ENCODE measurements around the gene RGL3.
"Not testable (repeated sequence)": the region's sequence is repeated elsewhere in the genome, so short reads cannot be mapped to it uniquely, and the experiment has no call there.

RGL3 gene

DNA sequence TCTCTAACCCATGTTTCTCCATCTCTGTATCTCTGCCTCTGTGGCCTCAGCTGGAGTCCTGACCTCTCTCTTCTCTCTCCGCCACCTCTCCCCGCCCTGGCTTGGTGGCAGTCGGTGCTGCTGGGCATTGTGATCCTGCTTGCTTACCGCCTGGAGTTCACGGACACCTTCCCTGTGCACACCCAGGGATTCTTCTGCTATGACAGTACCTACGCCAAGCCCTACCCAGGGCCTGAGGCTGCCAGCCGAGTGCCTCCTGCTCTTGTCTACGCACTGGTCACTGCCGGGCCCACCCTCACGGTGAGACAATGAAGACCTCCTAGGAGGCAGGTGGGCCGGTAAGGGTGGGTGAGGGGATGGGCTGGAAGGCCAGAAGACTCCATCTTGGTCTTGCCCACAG is 59.7 kb downstream of the RGL3 start:
- DNase-seq = no peak

DNA sequence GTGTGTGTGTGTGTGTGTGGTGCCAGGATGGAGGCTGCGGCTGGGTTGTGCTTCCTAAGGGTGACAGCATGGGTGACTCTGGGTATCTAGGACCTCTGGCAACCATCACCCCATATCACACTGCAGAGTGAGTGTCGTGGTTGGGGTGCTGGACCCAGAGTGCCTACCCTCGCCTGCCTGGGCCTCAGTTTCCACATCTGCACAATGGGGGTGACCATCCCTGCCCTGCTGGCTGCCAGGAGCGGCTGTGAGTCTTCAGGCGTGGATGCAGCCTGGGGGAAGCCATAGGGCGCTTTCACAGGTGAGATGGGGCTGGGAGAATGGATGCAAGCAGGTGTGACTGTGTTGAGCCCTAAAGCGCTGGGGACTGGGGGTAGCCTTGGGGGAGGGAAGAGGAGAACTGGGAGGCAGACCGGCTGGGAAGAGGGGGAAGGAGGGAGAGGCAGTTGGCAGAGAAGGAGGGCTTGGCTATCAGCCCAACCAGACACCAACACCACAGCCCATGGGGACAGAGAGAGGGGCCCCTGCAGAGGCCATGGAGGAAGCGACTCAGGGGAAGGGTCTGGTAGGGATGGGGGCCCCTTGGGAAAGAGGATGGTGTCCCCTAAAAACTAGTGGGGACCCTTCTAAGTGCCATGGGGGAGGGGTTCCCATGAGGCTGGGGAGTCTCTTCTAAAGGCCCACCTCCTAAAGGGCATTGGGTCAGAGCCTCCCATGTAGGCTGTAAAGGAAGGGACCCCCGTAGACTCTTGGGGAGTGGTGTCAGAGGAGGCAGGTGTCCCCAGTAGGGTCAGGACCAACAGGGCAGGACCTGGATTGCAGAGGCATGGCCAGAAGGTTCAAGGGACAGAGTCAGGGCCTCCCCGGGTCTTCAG is 62.2 kb downstream of the RGL3 start:
- DNase-seq = no peak

DNA sequence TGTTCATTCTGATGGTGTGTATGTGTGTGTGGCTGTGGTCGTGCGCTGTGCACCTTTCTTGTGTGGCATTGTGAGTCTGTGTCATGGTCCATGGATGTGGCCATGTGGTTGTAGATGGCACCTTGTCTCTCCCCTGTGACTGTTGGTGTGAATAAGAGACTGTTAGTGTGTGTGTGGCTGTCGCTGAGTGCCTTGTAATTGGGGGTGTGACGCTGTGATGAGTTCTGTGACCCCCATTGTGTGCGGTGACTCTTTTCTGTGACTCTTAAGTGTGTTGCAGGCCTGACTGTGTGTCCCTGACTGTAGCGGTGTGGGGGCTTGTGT is 63.1 kb downstream of the RGL3 start:
- no peak for DNase-seq

DNA sequence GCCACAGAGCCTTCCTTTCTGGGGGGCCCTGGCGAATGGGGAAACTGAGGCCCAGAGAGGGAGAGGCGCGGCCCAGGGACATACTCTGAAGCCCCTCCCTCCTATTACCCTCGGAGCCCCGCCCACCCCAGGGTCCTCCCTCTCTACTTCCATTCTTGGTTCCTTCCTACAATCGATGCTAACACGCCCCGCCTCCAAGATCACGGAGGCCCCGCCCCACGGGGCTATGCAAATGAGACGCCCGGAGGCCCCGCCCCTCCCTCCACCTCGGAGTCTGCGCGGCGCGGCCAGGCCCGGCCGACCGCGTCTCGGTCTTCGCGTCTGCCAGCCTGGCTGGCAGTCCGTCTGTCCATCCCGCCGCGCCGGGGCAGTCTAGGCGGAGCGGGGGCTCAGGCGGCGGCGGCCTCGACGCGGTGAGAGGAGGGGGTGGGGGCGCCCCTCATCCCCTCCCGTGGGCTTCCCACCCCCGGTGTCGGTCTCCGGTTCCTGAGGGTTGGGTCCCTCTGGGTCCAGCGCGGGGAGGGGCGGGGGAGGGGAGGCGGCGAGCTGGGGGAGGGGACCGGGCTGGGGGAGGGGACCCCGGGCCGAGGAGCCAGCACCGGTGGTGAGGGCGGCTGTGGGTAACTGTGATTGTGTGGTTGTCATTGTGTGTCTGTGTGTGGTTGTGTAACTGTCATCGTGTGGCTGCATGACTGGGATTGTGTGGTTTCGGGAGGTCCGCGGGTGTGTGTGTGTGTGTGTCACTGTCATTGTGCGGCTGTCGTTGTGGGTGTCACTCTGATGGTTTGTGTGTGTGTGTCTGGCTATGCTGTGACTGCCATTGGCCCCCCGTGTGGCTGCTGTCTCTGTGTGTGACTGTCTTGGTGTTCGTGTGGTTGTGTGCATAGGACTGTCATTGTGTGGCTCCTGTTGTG is 63.7 kb downstream of the RGL3 start, which contains the start of gene PLPPR2:
Gene PLPPR2, plus strand, starts transcription at position 273 of the 914 bp plus-strand sequence. CDS start 2,242 bp downstream, outside the sequence.
- DNase-seq = peak; percentile 89

DNA sequence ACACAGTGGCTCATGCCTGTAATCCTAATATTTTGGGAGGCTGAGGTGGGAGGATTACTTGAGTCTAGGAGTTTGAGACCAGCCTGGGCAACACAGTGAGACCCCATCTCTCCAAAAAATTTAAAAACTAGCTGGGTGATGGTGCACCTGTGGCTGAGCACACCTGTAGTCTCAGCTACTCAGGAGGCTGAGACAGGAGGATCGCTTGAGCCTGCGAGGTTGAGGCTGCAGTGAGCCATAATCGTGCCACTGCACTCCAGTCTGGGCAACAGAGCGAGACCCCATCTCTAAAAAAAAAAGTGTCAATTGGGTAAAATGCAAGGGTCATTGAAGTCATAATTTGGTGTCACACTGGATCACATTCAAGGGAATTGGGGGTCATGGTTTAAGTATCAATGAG is 65.0 kb downstream of the RGL3 start:
- DNase-seq = not testable (repeated sequence)

DNA sequence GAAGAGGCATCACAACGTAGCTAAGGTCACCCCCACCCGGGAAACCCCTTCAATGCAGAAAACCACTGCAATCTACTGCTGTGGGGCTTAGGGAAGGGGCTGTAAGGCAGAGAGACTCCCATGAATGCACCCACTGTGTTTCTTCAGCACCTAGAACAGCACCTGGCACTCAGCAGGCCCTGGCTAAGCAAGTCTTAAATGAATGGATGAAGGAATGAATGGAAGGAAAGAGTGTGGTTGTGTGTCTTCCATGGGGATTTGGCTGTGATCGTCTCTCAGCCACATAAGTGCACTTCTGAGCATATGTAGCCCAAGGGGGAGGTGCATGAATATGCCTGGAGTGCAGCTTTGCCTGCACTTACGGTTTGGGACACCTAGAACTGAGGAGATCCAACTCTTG is 69.9 kb downstream of the RGL3 start:
- DNase-seq = no peak

DNA sequence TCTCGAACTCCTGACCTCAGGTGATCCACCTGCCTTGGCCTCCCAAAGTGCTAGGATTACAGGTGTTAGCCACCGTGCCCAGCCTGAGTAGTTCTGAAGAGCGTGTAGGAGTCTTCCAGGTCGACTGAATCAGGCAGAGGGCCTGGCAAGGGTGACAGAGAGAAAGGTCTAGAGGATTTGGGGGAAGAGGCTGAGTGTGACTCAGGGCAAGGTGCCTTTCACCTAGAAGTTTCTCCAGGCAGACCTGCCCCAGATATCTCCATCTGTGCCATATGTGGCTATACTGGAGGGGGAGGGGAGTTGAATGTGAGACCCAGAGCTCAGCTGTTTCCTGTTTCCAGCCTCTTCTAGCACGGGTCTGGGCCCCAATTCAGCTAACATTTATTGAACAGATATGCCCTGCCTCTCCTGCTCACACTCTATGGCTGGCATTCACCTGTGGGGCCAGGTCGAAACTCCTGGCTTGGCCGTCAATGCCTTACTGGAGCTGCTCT is 71.5 kb downstream of the RGL3 start:
- DNase-seq = no peak

DNA sequence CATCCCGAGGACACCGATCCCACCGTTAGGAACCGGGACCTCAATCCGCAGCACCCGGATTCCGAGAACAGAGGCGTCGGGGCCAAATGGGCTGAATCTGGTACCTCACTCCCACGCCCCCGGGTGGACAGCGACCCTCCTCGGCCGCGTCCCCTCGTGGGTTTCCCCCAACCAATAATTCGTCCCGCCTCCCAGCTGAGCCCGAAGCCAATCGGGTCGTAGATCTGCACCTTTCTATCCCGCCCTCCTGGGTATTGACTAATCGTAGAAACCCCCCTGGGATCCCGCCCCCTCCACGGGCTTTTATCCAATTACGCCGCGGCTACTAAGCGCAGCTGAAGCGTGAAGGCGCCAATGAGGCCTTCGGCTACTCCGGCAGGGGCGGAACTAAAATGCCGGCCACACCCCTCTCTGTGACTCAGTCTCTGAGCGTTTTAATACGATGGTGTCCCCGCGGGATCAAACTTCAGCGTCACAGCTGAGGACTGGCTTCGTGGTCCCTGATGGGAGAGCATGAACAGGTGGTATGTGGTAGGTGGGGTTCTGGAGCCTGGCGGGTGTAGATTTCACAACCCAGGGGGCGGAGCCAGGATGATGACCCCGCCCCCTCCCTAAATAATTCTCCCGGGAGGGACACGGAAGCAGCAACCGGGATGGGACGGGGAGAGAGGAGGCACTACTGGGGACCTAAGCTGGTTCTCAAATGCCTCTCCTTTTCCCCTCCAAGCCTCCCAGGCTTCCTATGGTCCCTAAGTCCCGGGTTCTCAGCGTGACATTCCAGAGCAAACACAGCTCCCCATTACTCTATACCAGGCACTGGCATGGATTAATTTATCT is 72.8 kb downstream of the RGL3 start, which contains the start of the genes CCDC159 and TMEM205:
Gene CCDC159, plus strand, starts transcription at position 416 of the 837 bp plus-strand sequence. Its CDS starts 88 bp downstream, at position 504.
Gene TMEM205, minus strand, starts transcription at position 165 of the 837 bp plus-strand sequence. CDS start 649 bp downstream, outside the sequence.
- peak; percentile 99 for DNase-seq

DNA sequence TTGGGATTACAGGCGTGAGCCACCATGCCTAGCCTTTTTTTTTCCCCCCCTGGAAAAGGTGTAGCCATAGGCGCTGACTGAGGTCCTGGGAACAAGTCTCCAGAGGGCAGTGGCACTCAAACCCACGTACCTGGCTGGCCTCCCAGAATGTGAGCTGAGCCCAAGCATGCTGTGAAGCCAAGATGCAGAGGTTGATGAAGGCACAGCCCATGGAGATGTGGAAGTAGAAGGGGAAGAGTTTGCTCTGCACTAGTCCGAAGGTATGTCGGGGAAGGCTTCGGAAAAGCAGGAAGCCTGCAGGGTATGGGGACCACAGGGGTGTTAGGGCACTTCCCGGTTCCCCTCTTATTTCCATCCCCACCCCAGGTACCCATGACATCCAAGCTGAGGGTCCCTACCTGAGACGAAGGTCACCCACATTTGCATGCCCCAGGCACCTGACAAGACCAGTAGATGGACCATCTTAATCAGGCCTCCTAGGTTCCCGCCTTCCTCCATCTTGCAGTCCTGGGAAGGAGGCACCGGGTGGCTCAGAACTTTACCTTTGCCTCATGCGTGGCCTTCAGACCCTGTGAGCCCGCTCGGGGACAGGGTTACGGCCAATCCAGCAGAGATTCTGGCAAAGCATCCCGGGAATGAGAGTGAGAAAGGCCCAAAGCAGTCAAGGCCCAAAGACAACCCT is 73.9 kb downstream of the RGL3 start:
- no peak for DNase-seq
